HG03457 (cell line): ENCODE measurements around the gene BTBD19.
"Not testable (repeated sequence)": the region's sequence is repeated elsewhere in the genome, so short reads cannot be mapped to it uniquely, and the experiment has no call there.

Experiments used
- ATAC-seq: cut with Tn5 transposase; IDR thresholded peaks from one replicate; pipeline ENCODE4 v1.9.1; 2021; ENCODE audit warnings: moderate number of reproducible peaks; ENCODE audit not compliant: unreplicated experiment

The BTBD19 gene

DNA sequence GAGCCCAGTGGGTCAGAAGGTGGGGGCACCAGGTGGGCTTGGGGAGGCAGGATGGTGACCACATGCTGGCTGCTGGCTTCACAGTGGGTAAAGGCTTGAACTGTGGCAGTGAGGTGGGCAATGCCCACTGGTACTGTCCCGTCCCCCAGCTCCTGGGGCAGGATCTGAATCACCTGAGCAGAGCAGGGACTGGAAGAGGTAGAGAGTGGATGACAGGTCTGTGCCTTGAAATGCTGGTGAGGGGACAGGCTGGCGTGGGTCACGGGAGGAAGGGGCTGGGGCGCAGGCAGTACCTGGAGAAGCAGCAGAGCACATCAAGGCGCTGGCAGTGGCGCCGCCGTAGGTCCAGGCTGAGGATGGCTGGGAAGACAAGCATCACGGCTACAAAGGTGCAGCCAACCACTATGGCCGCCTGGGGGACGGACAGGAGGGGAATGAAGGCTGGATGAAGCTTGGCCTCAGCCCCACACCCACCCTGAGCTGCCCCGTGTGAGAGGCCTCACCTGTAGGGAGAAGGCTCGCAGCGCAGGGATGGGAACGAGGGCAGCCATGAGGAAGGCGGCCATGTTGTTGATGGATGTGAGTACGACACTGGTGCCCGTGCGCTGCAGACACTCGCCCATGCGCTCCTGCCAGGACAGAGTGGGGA lies 19.8 kb downstream of the BTBD19 start:
- no peak for ATAC-seq

DNA sequence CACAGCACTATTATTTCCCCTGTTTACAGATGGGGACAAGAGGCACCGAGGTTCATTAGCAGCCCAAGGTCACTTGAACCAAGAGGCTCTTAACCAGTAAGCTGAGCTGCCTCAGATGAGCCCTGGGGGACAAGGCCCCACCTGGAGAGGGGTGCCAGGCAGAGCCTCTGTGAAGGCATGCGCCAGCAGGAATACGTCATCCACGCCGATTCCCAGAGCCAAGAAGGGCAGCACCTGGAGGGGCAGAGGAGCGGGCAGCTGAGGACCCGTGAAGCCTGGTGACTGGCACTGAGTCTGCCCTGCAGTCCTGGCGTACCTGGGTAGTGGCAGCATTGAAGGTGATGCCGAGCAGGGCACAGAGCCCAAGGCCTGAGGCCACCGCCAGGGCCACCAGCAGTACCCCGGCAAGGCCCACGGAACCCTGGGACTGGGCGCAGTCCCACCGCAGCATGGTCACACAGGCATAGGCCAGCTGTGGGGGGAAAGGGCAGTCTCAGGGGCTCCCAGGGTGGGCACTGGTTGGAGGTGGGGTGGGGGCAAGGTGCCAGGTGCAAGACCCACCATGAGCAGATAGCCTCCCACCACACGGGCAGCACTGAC lies 20.6 kb downstream of the BTBD19 start:
- no peak for ATAC-seq

DNA sequence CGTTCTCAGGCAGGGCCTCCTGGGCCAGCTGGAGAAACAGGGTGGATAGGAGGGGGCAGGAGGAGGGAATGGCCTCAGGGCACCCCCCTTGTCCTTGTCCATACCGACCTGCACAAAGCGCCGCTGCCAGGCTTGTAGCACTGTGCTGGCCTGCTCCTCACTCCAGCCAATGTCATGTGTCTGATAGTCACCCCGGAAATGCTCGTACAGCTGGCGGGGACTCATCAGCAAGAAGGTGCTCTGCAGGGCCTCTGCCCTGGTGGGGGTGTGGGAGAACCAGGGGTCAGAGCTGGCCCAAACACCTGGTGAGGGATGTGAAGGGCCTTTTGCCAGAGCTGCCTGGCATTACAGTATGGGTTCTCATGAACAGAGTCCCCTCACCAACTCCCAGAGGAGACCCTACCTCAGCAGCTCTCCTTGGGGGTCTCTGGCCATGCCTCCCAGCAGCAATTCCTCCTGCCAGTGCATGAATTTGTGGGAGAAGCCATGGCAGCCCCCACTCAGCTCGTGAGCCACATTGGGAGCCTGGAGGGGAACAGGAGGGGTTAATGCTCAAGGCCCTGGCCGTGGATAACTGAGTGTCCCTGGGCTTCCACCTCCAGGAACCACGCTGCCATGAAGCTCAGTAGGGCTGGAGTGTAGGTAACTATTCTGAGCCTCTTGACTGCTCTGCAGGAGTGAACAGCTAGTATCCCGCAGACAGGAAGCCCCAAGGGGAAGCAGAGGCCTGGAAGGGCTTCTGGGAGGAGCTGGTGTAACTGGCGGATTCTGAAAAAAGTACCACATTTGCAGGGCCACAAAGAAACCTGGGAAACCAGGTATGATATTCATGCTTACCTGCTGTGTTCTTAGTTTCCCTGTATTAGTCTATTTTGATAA lies 21.4 kb downstream of the BTBD19 start:
- ATAC-seq, result no peak

DNA sequence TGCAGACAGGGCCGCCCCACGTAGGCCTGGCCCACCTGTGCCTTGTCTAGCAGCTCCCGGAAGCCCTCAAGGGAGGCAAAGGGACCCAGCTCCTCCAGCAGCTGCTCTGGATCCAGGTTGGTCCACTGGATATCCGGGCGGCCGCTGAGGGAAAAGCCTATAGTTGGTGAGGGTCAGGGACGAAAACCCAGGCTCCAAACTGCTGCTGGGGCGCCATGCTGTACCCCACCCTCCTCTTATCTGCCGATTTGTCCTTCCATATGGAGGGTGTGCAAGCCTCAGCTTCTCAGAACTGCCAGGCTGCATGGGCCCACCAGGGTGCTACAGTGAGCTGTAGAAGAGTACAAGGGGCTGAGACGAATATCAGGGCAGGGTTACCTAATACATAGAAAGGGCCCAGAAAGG lies 22.6 kb downstream of the BTBD19 start:
- ATAC-seq, result no peak

DNA sequence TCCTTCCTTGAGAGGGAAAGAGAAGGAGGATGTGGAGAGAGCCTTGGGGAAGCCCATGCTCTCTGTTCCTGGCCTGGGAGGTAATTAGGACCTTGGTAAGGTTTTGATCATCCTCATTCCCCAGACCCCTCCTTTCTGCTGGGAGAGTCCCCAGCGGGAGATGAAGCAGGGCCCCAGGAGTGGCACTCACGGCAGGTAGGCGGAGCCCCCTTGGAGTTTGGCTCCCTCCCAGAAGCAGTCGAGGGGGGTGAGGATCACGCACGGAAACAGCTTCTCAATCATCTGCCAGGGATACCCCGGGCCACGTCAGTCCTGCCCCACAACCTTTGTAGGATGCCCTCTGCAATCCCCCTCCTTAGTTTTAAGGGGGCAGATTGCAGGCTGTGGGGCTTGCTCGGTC lies 23.2 kb downstream of the BTBD19 start:
- no peak for ATAC-seq

DNA sequence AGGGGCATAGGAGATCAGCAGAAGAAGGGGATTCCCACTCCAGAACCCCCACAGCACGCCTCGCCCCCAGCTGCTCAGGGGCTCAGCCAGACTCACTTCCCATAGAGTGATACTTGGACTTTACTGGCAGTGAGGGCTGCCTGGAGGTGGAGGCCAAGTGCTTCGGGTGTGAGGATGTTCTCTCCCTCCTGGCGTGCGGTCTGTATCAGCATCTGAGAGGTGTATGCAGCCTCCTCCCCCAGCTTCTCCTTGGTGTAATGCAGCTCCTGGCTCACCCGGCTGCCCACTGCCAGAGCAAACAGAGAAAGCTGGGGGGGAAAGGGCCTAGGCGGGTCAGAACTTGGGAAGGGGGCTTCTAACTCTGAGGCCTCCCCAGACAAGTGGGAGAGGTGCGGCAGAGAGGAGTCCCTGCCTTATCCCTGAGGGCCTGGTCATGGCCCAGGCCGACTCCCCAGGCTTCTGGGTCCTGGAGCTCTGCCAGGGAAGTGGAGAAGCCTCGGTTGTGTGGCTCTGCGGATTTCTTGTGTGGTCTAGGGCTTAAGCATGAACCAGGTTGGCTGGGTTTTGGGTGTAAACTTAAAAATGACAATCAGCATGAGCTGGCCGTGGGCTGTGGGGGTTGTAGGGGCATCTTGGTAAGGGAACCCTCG lies 23.9 kb downstream of the BTBD19 start:
- ATAC-seq, result no peak

DNA sequence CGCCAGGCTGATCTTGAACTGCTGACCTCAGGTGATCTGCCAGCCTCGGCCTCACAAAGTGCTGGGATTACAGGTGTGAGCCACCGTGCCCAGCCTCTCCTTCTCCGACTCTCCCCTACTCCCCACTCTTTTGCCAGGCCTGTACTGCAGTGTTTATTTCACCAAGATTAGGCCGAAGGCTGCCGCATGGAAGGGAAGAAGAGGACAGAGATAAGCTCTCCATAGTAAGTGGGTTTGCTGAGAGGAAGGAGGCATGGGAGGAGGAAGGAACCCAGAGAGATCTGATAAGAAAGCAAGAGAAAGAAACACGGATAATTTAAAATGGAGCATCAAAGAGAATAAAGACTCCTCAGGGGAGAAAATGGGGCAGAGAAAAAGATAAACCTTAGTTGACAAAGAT lies 26.0 kb downstream of the BTBD19 start:
- ATAC-seq, result no peak

DNA sequence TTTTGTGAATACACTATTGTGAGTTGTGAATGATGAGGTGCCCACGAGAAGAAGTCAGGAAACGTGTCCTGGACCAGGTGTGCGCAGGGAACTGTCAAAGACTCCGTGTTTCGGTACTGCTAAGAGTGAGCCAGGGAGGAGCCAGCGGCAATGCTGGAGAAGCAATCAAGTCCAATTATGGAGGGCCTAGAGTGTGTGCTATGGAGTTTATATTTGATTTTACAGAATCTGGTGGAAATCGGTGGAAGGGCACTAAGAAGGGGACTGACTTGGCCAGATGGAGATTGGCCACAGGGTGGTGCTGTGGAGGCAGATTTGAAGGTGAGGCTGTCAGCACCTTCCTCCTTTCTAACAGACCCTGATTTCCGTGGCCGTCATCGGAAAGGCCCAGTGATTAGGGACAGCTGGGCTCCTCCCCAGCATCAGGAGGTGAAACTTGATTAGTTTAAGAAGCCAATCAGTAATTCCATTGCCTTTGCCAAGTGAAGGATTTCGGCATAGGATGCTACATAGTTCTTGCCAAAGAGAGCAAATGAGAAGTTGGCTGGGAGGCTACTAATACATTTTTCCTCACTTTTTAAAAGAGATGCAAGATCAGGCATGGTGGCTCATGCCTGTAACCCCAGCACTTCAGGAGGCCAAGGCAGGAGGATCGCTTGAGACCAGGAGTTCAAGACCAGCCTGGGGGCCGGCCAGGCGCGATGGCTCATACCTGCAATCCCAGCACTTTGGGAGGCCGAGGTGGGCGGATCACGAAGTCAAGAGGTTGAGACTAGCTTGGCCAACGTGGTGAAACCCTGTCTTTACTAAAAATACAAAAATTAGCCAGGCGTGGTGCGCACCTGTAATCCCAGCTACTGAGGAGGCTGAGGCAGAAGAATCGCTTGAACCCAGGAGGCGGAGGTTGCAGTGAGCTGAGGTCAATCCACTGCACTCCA lies 27.7 kb downstream of the BTBD19 start:
- peak; percentile 63 for ATAC-seq

DNA sequence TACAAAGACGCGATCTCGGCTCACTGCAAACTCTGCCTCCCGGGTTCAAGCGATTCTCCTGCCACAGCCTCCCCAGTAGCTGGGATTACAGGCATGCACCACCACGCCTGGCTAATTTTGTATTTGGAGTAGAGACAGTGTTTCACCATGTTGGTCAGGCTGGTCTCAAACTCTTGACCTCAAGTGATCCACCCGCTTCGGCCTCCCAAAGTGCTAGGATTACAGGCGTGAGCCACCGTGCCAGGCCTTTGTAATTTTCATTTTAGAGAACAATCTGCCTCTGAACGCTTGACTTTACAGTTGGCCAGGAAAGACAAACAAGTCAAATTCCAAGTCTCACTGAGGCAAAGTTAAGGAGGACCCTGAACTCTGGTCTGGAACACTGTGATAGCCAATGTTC lies 30.0 kb downstream of the BTBD19 start:
- not testable (repeated sequence) for ATAC-seq

DNA sequence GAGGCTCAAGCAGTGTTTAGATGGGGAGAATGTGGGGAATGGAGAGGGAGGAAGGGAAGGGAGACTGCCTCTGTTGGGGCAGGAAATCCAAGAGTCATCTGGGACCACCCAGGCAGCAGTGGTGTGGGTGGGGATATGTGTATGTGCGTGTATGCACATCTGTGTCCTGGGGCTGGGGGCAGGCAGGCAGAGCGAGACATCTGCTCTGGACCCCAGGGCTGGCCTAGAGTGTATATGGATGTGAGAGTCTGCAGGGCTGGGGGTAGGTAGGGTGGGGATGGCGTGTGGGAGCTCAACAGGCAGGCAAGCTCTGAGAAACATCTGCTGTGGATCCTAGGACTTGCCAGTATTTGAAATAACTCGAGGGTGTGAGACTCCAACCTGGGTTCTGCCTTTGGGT lies 31.3 kb downstream of the BTBD19 start:
- ATAC-seq, result no peak

DNA sequence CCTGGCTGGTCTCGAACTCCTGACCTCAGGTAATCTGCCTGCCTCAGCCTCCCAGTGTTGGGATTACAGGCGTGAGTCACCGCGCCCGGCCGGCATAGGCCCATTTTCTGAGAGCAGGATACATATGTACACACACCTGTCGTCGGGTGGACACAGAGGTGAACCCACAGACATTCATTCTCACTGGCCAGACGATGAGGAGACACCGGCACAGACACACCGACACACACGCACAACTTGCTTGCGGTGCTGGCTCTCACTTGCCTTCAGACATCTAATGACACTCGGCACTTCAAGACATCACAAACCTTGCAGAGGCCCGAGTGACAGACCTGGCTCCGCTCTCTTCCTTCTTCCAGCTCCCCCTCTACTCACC lies 34.2 kb downstream of the BTBD19 start:
- ATAC-seq, result no peak

DNA sequence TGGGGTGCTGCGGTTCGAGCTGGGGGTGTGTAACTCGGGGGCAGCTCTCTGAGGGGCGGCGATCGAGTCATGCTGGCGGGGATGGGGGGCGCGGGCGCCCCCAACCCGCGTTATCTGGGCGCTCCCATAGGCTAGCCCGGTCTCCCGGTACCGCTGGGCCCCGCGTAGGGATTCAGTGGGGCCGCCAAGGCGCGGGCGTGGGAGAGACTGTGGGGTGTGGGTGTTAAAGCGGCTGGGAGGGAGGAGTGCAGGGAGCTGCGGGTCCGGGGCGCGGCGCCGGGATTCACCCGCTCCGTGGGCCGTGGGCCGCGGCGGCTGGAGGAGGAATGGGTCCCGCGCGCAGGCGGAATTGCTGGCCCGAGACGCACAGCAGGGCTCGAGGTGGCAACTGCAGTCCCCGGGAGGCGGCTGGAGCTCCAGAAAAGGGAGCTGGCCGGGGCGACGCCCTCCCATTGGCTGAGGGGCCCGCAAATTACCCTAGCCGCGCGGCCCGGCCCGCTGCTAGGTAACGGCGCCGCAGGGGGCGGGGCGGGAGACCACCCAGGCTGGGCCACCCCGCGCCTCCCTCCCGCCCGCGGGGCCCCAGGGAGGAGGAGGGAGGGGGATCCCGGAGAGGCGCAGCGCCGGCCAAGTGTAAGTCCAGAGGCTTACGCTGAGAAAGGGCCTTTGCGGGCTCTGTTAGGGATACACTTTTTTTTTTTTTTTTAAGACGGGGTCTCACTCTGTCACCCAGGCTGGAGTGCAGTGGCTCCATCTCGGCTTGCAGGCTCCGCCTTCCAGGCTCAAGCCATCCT lies 34.7 kb downstream of the BTBD19 start, which contains the start of gene PTCH2:
Gene PTCH2, minus strand, starts transcription at position 392 of the 794 bp plus-strand sequence. Its CDS starts 321 bp downstream, at position 71.
- no peak for ATAC-seq

DNA sequence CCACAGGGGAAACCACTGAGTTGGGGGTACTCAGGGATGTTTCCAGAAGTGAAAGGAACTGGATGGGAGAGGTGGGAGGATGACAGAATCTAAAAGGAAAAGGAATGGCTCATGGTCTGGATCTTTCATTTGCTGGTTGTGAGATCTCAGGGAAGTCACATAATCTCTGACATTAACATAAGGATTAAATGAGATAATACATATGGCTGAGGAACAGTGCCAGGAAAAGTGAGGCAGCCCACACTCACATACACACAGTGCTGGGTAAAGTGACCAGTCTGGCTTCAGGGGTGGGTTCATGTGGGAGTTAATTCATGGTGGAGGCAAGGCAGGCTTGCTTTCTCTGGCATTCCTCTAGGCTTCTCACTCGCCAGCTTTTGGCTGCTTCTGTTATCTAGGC lies 38.7 kb downstream of the BTBD19 start:
- no peak for ATAC-seq

DNA sequence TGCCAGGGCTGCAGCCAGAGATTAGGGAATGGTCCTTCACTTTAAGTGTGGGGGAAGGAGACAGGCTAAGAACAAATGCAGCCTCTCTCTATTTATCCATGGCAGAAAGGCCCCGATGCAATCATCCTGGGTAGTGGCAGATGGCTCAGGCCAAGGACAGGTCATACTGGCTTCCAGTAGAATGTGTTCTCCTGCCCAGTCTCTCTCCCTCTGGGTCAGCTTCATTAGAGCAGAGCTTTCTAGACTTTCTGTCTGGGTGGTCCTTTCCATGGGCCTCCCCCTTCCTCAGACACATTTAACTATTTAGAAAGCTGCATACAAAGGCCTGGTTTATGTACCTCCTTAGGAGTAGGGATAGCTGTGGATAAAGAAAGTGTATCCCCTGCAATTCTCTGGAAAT lies 39.5 kb downstream of the BTBD19 start:
- ATAC-seq, result no peak

DNA sequence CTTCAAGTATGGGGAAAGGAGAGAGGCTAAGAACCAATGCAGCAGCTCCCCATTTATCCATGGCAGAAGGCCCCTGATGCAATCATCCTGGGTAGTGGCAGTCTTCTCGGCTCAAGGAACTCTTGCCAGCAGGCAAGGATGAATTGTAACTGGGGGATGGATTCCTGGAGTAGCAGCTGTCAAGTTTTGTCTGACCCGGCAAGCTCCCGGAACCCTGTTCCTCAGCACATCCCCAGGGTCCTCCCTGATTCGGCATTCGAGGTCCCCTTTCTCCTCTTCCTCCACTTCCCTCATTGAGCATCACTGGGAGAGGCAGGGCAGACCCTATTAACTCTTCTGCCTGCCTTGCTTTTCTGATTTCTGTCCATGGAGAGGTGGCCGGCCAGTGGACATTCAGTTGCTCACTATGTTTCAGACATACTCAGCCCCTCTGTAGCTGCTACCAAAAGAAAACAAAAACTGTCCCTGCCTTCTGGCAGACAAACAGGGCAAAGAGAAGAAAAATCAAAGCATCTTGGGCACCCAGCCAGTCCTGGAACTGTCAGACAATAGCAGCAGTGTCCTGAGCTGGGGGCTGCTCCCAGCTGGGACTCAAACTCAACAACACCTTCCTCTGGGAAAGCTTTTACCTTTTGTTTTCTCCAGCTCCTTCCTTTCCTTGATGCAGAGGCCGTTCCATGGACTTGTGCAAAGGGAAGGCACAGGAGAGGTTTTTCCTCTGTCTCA lies 40.3 kb downstream of the BTBD19 start:
- no peak for ATAC-seq

DNA sequence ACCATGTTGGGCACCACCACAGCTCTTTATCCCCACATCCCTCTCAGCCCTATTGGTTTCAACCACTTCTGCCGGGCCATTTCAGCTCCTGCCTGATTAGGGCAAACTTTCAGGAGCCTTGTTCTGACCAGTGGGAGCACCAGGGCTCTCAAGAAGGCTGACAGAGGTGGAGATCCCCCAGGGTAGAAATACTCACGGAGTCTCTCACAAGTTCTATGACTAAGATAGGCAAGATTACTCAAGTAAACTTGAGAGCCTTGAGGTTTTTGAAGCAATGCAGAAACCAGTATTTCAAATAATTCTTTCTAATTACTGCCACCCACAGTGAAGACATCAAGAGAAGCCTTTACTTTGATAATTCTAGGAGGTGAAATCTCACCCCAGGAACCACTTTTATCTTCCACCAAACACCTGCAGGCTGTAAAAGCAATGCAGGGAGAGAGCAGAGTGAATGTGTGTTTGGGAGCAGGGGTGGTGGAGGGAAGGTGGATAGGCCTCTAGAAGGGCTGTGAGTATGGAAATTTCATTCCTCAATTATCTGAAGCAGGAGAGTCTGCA lies 41.3 kb downstream of the BTBD19 start:
- ATAC-seq, result no peak

DNA sequence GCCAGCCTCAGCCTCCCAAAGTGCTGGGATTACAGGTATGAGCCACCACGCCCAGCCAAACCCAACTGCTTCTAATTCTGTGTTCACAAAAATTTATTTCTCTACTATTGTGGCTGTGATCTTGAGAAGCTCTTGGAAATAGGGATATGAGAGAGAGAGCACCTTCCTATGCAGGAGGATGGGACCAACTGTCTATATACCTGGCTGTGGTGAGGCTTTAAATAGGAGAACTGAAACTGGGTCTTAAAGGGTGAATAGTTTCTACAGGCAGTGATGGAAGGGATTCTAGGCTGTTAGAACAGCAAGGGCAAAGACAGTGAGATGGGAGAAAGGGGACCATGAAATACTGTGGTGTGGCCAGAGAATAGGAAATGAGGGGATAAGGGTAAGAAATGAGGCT lies 43.0 kb downstream of the BTBD19 start:
- ATAC-seq, result no peak

DNA sequence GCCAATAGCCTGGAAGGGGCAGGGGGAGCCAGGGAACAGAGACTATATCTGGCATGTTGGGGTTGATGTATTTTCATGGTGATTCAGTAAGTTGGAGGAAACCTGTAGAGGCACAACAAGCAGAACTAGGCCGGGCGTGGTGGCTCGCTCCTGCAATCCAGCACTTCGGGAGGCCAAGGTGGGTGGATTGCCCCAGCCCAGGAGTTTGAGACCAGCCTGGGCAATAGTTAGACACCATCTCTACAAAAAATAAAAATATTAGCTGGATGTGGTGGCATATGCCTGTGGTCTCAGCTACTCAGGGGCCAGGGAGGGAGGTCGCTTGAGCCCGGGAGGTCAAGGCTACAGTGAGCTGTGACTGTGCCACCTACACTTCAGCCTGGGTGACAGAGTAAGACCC lies 44.9 kb downstream of the BTBD19 start:
- no peak for ATAC-seq

DNA sequence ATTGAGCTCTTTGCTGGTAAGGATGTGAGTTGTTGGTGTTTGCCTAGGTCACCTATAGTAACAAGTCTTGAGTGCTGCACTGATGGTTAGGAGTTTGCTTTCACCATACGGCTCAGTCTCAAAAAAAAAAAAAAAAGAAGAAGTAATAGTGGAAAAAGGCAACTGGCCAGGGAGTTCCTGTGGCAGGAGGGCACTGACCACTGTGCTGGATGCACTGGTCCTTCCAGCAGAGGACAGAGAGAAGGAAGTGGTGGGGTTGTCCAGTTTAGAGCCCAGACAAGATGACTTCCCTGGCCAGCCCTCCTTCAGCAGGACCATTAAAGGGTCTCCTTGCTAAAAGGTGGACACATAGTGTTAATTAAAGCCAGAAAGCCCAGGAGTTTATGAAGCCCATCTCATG lies 46.6 kb downstream of the BTBD19 start:
- no peak for ATAC-seq
